Smooth muscle cell (in vitro differentiated cells): ENCODE data around the gene ALKBH2. TPM values are rescaled to one million over a fixed set of nuclear protein-coding genes. Genes with fewer than 3 reads are reported as not detected.

Experiments used
- DNase-seq: peaks from one replicate; lab custom pipeline; 2025; ENCODE audit not compliant: unreplicated experiment; lab: John Stamatoyannopoulos, UW
- H2AFZ ChIP-seq: fragments of 200-600 bp; sonication (generic); 2 replicates; pipeline ENCODE4 v1.6.0; 2016; ENCODE audit warnings: antibody characterized with exemption, low read depth, mild to moderate bottlenecking
- H3F3A ChIP-seq: fragments of 200-600 bp; sonication (generic); 2 replicates; pipeline ENCODE4 v1.6.0; 2017; ENCODE audit warnings: antibody characterized with exemption, low read depth
- H3K27ac ChIP-seq: fragments of 200-600 bp; sonication (generic); 2 replicates; pipeline ENCODE4 v1.5.1; 2016; ENCODE audit warnings: low read depth, mild to moderate bottlenecking
- H3K27me3 ChIP-seq: fragments of 200-600 bp; sonication (generic); 2 replicates; pipeline ENCODE4 v1.6.1; 2016; ENCODE audit warnings: low read depth, mild to moderate bottlenecking
- H3K36me3 ChIP-seq: fragments of 200-600 bp; sonication (generic); 2 replicates; pipeline ENCODE4 v1.5.1; 2016; ENCODE audit warnings: low read depth
- H3K4me1 ChIP-seq: fragments of 200-600 bp; sonication (generic); 2 replicates; pipeline ENCODE4 v1.5.1; 2016; ENCODE audit warnings: low read depth
- H3K4me2 ChIP-seq: fragments of 200-600 bp; sonication (generic); 2 replicates; pipeline ENCODE4 v1.6.0; 2016; ENCODE audit warnings: mild to moderate bottlenecking
- H3K4me3 ChIP-seq: fragments of 200-600 bp; sonication (generic); 2 replicates; pipeline ENCODE4 v1.5.1; 2016; ENCODE audit warnings: mild to moderate bottlenecking
- H3K79me2 ChIP-seq: fragments of 200-600 bp; sonication (generic); 2 replicates; pipeline ENCODE4 v1.6.0; 2016; ENCODE audit warnings: low read depth, mild to moderate bottlenecking
- H3K9ac ChIP-seq: fragments of 200-600 bp; sonication (generic); 2 replicates; pipeline ENCODE4 v1.6.0; 2016; ENCODE audit warnings: low read depth
- H3K9me3 ChIP-seq: fragments of 200-600 bp; sonication (generic); replicated peaks from 2 replicates; pipeline ENCODE4 v1.5.1; 2016; ENCODE audit warnings: low read depth
- H4K20me1 ChIP-seq: fragments of 200-600 bp; sonication (generic); 2 replicates; pipeline ENCODE4 v1.6.0; 2016; ENCODE audit warnings: low read depth
- WGBS: methylation state at CpG from one replicate; pipeline ENCODE4 v1.1.7; 2016; ENCODE audit warnings: low lambda C conversion rate; 5-methylcytosine and 5-hydroxymethylcytosine counted together
- polyA plus RNA-seq: library from polyadenylated mRNA; unstranded; fragments of >200 nt; fragmentation: Nextera tagmentation; extraction: Ambion mirVana; gene quantifications from 2 replicates; pipeline ENCODE4 v1.2.1, GENCODE V29; 2016
- total RNA-seq: library from RNA; depleted of rRNA; stranded (reverse); fragments of >200 nt; gene quantifications from 2 replicates; pipeline ENCODE4 v1.2.3, GENCODE V29; 2014
- TF ChIP-seq, protein P1 (sequence below): fragments of 200-600 bp; sonication (generic); IDR thresholded peaks from 2 replicates; pipeline ENCODE4 v1.5.1; 2017; ENCODE audit warnings: borderline replicate concordance, mild to moderate bottlenecking, antibody characterized with exemption; ENCODE audit not compliant: insufficient read depth, poor library complexity, severe bottlenecking

ALKBH2 gene
- total and polyA plus RNA-seq, 2 experiments from 2014 or later: 13.6 to 17.6 TPM

GRCh38 chr12:109131154-109132050, 38.1 kb upstream of the ALKBH2 start:
- Histone ChIP-seq H3F3A (no peaks in the 10 kb centered on the region), H2AFZ (no peak overlapping the region), H3K4me3 (no peak overlapping the region), H3K36me3 (no peaks in the 10 kb centered on the region), H3K9ac (no peak overlapping the region), H3K27ac (no peak overlapping the region), H3K4me2 (no peak overlapping the region), H3K4me1 (no peaks in the 10 kb centered on the region), H4K20me1 (no peaks in the 10 kb centered on the region), H3K9me3 (no peaks in the 10 kb centered on the region), H3K79me2 (no peaks in the 10 kb centered on the region), H3K27me3 (no peaks in the 10 kb centered on the region)
- TF ChIP-seq, protein P1, sequence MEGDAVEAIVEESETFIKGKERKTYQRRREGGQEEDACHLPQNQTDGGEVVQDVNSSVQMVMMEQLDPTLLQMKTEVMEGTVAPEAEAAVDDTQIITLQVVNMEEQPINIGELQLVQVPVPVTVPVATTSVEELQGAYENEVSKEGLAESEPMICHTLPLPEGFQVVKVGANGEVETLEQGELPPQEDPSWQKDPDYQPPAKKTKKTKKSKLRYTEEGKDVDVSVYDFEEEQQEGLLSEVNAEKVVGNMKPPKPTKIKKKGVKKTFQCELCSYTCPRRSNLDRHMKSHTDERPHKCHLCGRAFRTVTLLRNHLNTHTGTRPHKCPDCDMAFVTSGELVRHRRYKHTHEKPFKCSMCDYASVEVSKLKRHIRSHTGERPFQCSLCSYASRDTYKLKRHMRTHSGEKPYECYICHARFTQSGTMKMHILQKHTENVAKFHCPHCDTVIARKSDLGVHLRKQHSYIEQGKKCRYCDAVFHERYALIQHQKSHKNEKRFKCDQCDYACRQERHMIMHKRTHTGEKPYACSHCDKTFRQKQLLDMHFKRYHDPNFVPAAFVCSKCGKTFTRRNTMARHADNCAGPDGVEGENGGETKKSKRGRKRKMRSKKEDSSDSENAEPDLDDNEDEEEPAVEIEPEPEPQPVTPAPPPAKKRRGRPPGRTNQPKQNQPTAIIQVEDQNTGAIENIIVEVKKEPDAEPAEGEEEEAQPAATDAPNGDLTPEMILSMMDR: no peak
- WGBS: 72% methylated on average over 24 of the region's 24 CpGs
- no peak for DNase-seq

DNA sequence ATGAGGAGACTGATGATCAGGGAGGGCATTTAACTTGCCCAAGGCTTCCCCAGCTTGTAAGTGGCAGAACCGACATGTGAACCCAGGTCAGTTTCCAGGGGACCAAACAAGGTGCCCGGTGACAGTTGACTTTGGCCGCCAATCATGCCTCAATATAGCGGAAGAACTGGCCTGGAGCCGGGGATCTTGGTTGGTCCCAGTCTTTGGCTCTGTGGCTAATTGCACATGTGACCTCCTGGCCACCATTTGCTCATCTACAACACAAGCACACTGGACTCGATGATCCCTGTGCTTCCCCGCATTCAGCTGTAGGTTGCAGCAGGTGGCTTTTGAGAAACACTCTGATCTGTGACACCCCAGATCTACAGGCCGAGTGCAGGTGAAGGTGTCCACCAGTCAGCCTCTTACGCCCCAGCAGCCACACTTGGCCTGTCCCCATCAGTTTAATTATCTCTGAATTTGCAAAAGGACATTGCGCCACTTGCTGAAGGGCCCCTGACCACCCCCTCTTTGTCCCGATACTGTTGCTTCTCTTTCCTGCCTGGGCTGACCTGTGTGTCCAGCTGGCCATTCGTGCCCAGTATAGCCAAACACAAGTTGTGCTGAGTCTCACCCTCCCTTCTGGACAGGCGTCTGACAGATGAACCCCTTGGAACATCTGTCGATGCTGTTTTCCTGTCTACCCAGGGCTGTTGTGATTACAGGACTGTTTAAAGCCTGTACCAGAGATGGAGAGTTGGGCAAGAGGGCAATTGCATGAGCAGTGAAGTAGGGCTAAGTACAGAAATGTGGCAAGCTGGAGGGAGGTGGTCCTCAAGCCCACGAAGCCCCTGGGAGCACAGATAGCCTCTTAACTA, 37.3 kb upstream of the ALKBH2 start:
- TF ChIP-seq, protein P1: no peak
- no peak for DNase-seq
- 90% methylated on average over 15 of the region's 15 CpGs for WGBS
- Histone ChIP-seq H3K4me1 (no peaks in the 10 kb centered on the region), H4K20me1 (no peaks in the 10 kb centered on the region), H3K36me3 (no peaks in the 10 kb centered on the region), H2AFZ (no peak overlapping the region), H3F3A (no peaks in the 10 kb centered on the region), H3K9ac (no peak overlapping the region), H3K27ac (no peak overlapping the region), H3K27me3 (no peaks in the 10 kb centered on the region), H3K4me3 (no peak overlapping the region), H3K4me2 (no peak overlapping the region), H3K79me2 (no peaks in the 10 kb centered on the region), H3K9me3 (no peaks in the 10 kb centered on the region)

DNA sequence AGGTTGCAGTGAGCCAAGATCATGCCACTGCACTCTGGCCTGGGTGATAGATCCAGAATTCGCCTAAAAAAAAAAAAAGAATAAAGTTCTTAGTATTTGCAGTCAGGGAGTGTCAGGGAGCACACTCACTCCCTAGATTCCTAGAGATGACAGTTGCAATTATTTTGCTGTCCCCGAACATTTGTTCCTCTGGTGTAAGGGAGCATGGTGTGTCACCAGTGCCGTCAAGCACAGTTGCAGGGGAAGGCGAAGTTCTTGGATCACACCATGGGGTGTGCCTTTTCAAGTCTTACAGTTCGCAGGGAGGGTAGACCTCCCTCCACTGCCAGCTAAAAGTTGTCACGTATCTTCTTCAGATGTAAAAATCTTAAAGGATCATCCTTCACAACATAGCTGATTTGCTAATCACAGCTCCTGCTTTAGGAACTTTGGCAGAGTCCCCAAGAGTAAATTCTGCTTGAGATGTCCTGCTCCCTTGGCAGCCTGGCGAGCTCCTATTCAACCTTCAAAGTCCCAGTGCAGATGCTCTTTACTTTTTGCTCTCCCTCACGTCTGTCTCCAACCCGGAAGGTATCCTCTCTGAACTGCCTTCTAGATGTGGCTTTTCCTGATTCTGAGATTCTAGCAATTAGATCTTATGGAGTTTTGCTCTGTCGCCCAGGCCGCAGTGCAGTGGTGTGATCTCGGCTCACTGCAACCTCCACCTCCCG, 34.4 kb upstream of the ALKBH2 start:
- H3K27me3 ChIP-seq: no peaks in the 10 kb centered on the region
- H4K20me1 ChIP-seq: no peaks in the 10 kb centered on the region
- no peak overlapping the region for H3K9ac ChIP-seq
- H3K4me3 ChIP-seq: no peak overlapping the region
- no peak overlapping the region for H3K4me2 ChIP-seq
- DNase-seq: no peak
- no peak overlapping the region for H3K27ac ChIP-seq
- no peak overlapping the region for H2AFZ ChIP-seq
- TF ChIP-seq, protein P1: no peak
- 87% methylated on average over 13 of the region's 13 CpGs for WGBS
- H3K4me1 ChIP-seq: no peaks in the 10 kb centered on the region
- no peaks in the 10 kb centered on the region for H3K9me3 ChIP-seq
- no peaks in the 10 kb centered on the region for H3F3A ChIP-seq
- H3K36me3 ChIP-seq: no peaks in the 10 kb centered on the region
- no peaks in the 10 kb centered on the region for H3K79me2 ChIP-seq
